ENCODE measurements around the gene GIT1.
"Not testable (repeated sequence)": the region's sequence is repeated elsewhere in the genome, so short reads cannot be mapped to it uniquely, and the experiment has no call there.

GIT1 gene

GRCh38 chr17:29568331-29569244 lies 20.9 kb downstream of the GIT1 start, which contains the start of gene TP53I13:
Gene TP53I13 (plus strand): TSS chr17:29568701. CDS start chr17:29568759, 58 bp downstream.
- DNase-seq: peak in 48 of 58 donors; percentile 35 to 86 (median 71)

- peak in 18 of 58 donors; percentile 34 to 60 (median 44) for DNase-seq
Observed at GRCh38 chr17:29567554-29568330, 21.7 kb downstream of the GIT1 start.

GRCh38 chr17:29567304-29567553 lies 22.2 kb downstream of the GIT1 start:
- DNase-seq: no peak

- peak in 31 of 58 donors; percentile 32 to 74 (median 56) for DNase-seq
Observed at GRCh38 chr17:29566473-29567303, 22.8 kb downstream of the GIT1 start, which contains the start of gene ABHD15. Gene ABHD15 (minus strand): TSS chr17:29567037. CDS start chr17:29566966, 71 bp downstream.

GRCh38 chr17:29565643-29566472 lies 23.6 kb downstream of the GIT1 start:
- DNase-seq: no peak

- DNase-seq: no peak
Observed at GRCh38 chr17:29563816-29564215, 25.6 kb downstream of the GIT1 start.

- DNase-seq: no peak
Observed at GRCh38 chr17:29562615-29563014, 26.8 kb downstream of the GIT1 start.

- DNase-seq: no peak
Observed at GRCh38 chr17:29561554-29562517, 27.6 kb downstream of the GIT1 start.

- no peak for DNase-seq
Observed at GRCh38 chr17:29560316-29560715, 29.1 kb downstream of the GIT1 start.

GRCh38 chr17:29559640-29560039 lies 29.8 kb downstream of the GIT1 start:
- no peak for DNase-seq

GRCh38 chr17:29558139-29558538 lies 31.3 kb downstream of the GIT1 start:
- not testable (repeated sequence) for DNase-seq

GRCh38 chr17:29557739-29558116 lies 31.7 kb downstream of the GIT1 start:
- no peak for DNase-seq

GRCh38 chr17:29557085-29557738 lies 32.2 kb downstream of the GIT1 start:
- DNase-seq: no peak

- DNase-seq: no peak
Observed at GRCh38 chr17:29555840-29556239, 33.6 kb downstream of the GIT1 start.

GRCh38 chr17:29549177-29549923 lies 40.1 kb downstream of the GIT1 start:
- no peak for DNase-seq

GRCh38 chr17:29546830-29547229 lies 42.6 kb downstream of the GIT1 start:
- DNase-seq: no peak

GRCh38 chr17:29546085-29546484 lies 43.4 kb downstream of the GIT1 start:
- no peak for DNase-seq

- DNase-seq: no peak
Observed at GRCh38 chr17:29544066-29544465, 45.4 kb downstream of the GIT1 start.
